Large intestine (tissue), 3 donors: ENCODE data around the gene FYN. TPM values are rescaled to one million over a fixed set of nuclear protein-coding genes. Genes with fewer than 3 reads are reported as not detected.

ENCODE experiments used
- DNase-seq, 2 donors: peaks; one replicate each; pipeline versions ENCODE4 v3.0.0 to v3.0.0-alpha.2; 2013
- H3K27ac ChIP-seq: one replicate; pipeline ENCODE4 v1.5.1; 2013; ENCODE audit warnings: low read length
- H3K27me3 ChIP-seq: 2 replicates; pipeline ENCODE4 v1.6.1; 2013; ENCODE audit warnings: low read length; ENCODE audit not compliant: control insufficient read depth, insufficient read depth
- H3K36me3 ChIP-seq: 2 replicates; pipeline ENCODE4 v1.6.1; 2013; ENCODE audit warnings: low read length; ENCODE audit not compliant: control insufficient read depth, insufficient read depth
- H3K4me1 ChIP-seq: one replicate; pipeline ENCODE4 v1.6.1; 2013; ENCODE audit warnings: low read length; ENCODE audit not compliant: control insufficient read depth, insufficient read depth
- H3K4me3 ChIP-seq: one replicate; pipeline ENCODE4 v1.5.1; 2013; ENCODE audit warnings: low read length
- H3K9me3 ChIP-seq: one replicate; pipeline ENCODE4 v1.6.1; 2013; ENCODE audit warnings: mild to moderate bottlenecking, low read depth, low read length, moderate library complexity; ENCODE audit not compliant: control insufficient read depth
- WGBS: methylation state at CpG from one replicate; pipeline ENCODE4 v1.1.5; 2013; ENCODE audit warnings: low lambda C conversion rate; ENCODE audit not compliant: insufficient coverage; 5-methylcytosine and 5-hydroxymethylcytosine counted together
- polyA plus RNA-seq: library from polyadenylated mRNA; unstranded; fragments of 120-200 nt; gene quantifications from one replicate; pipeline ENCODE4 v1.2.1, GENCODE V29; 2013

The FYN gene
- polyA plus RNA-seq, 1 donor = 46.0 TPM

- Histone ChIP-seq H3K36me3 (no peaks in the 10 kb centered on the region), H3K4me3 (no peak overlapping the region), H3K4me1 (peaks cover 5% of the 10 kb centered on the region), H3K27ac (peak overlapping the region; percentile 3), H3K27me3 (no peaks in the 10 kb centered on the region), H3K9me3 (no peaks in the 10 kb centered on the region)
- WGBS = 100% methylated on average over 1 of the region's 2 CpGs
- no peak for DNase-seq
Observed at GRCh38 chr6:111761212-111761611, 112.0 kb downstream of the FYN start.

GRCh38 chr6:111759836-111760785 is 113.1 kb downstream of the FYN start:
- peak in 1 of 2 donors; percentile 33 for DNase-seq
- H3K4me3 ChIP-seq = no peak overlapping the region
- H3K27me3 ChIP-seq = no peaks in the 10 kb centered on the region
- 57% methylated on average over 4 of the region's 18 CpGs for WGBS
- no peaks in the 10 kb centered on the region for H3K9me3 ChIP-seq
- peak overlapping the region; percentile 57 for H3K27ac ChIP-seq
- H3K36me3 ChIP-seq = no peaks in the 10 kb centered on the region
- peaks cover 5% of the 10 kb centered on the region for H3K4me1 ChIP-seq

GRCh38 chr6:111759331-111759835 is 113.9 kb downstream of the FYN start:
- no peak overlapping the region for H3K4me3 ChIP-seq
- DNase-seq = no peak
- peaks cover 5% of the 10 kb centered on the region for H3K4me1 ChIP-seq

GRCh38 chr6:111758608-111759329 is 114.5 kb downstream of the FYN start:
- 93% methylated on average over 5 of the region's 11 CpGs for WGBS
- Histone ChIP-seq H3K27me3 (no peaks in the 10 kb centered on the region), H3K4me1 (peaks cover 5% of the 10 kb centered on the region), H3K4me3 (no peak overlapping the region), H3K36me3 (no peaks in the 10 kb centered on the region), H3K27ac (peak overlapping the region; percentile 57), H3K9me3 (no peaks in the 10 kb centered on the region)
- DNase-seq = no peak

More at GRCh38 chr6:111759331-111759835, 113.9 kb downstream of the FYN start:
- Histone ChIP-seq H3K27ac (peak overlapping the region; percentile 57), H3K9me3 (no peaks in the 10 kb centered on the region), H3K36me3 (no peaks in the 10 kb centered on the region), H3K27me3 (no peaks in the 10 kb centered on the region)
- 83% methylated on average over 5 of the region's 10 CpGs for WGBS

GRCh38 chr6:111757342-111757741 is 115.9 kb downstream of the FYN start:
- H3K27me3 ChIP-seq = no peaks in the 10 kb centered on the region
- no peak overlapping the region for H3K27ac ChIP-seq
- DNase-seq = no peak
- no peaks in the 10 kb centered on the region for H3K36me3 ChIP-seq
- no peak overlapping the region for H3K4me3 ChIP-seq
- H3K9me3 ChIP-seq = no peaks in the 10 kb centered on the region
- H3K4me1 ChIP-seq = peaks cover 5% of the 10 kb centered on the region
- 17% methylated on average over 1 of the region's 1 CpG for WGBS

- Histone ChIP-seq H3K27ac (no peak overlapping the region), H3K27me3 (no peaks in the 10 kb centered on the region), H3K4me1 (no peaks in the 10 kb centered on the region), H3K9me3 (no peaks in the 10 kb centered on the region), H3K4me3 (no peak overlapping the region), H3K36me3 (no peaks in the 10 kb centered on the region)
- 80% methylated on average over 1 of the region's 4 CpGs for WGBS
- no peak for DNase-seq
Observed at GRCh38 chr6:111754423-111754822, 118.8 kb downstream of the FYN start.

- no CpG with 5 or more reads among the region's 2 CpGs for WGBS
- no peak overlapping the region for H3K27ac ChIP-seq
Observed at GRCh38 chr6:111753573-111753972, 119.7 kb downstream of the FYN start.

GRCh38 chr6:111752476-111752875 is 120.8 kb downstream of the FYN start:
- Histone ChIP-seq H3K27me3 (no peaks in the 10 kb centered on the region), H3K27ac (no peak overlapping the region), H3K4me1 (no peaks in the 10 kb centered on the region), H3K4me3 (no peak overlapping the region), H3K36me3 (no peaks in the 10 kb centered on the region), H3K9me3 (no peaks in the 10 kb centered on the region)
- DNase-seq = no peak

More at GRCh38 chr6:111753573-111753972, 119.7 kb downstream of the FYN start:
- Histone ChIP-seq H3K9me3 (no peaks in the 10 kb centered on the region), H3K4me3 (no peak overlapping the region), H3K27me3 (no peaks in the 10 kb centered on the region), H3K36me3 (no peaks in the 10 kb centered on the region), H3K4me1 (no peaks in the 10 kb centered on the region)
- DNase-seq = no peak

GRCh38 chr6:111750753-111751673 is 122.2 kb downstream of the FYN start:
- no peak for DNase-seq
- 93% methylated on average over 3 of the region's 6 CpGs for WGBS

GRCh38 chr6:111750153-111750552 is 123.1 kb downstream of the FYN start:
- no peak overlapping the region for H3K27ac ChIP-seq
- H3K4me1 ChIP-seq = no peaks in the 10 kb centered on the region
- no peak overlapping the region for H3K4me3 ChIP-seq
- WGBS = no CpG with 5 or more reads among the region's 7 CpGs
- H3K36me3 ChIP-seq = no peaks in the 10 kb centered on the region
- no peak for DNase-seq
- H3K9me3 ChIP-seq = no peaks in the 10 kb centered on the region
- H3K27me3 ChIP-seq = no peaks in the 10 kb centered on the region

More at GRCh38 chr6:111750753-111751673, 122.2 kb downstream of the FYN start:
- Histone ChIP-seq H3K27me3 (no peaks in the 10 kb centered on the region), H3K4me3 (no peak overlapping the region), H3K27ac (no peak overlapping the region), H3K36me3 (no peaks in the 10 kb centered on the region), H3K4me1 (no peaks in the 10 kb centered on the region), H3K9me3 (no peaks in the 10 kb centered on the region)
